Uterus (tissue), 4 donors: ENCODE results near the gene EDAR. TPM values are rescaled to one million over a fixed set of nuclear protein-coding genes. Genes with fewer than 3 reads are reported as not detected.

Source experiments
- DNase-seq, 2 donors: peaks; one replicate each; pipeline ENCODE4 v3.0.0-alpha.2; 2019 to 2020
- H3K27ac ChIP-seq, 2 donors: fragments of 200-600 bp; sonication (generic); 1 replicate in 1 of 2; 2 replicates in 1 of 2; pipeline ENCODE4 v1.5.1; 2016 to 2018
- H3K27me3 ChIP-seq, 2 donors: fragments of 200-600 bp; sonication (generic); one replicate each; pipeline ENCODE4 v1.5.1; 2018 to 2019; ENCODE audit warnings: control low read depth in 1 of 2
- H3K36me3 ChIP-seq, 2 donors: fragments of 200-600 bp; sonication (generic); one replicate each; pipeline ENCODE4 v1.5.1; 2019; ENCODE audit warnings: control low read depth in 1 of 2
- H3K4me1 ChIP-seq, 2 donors: fragments of 200-600 bp; sonication (generic); one replicate each; pipeline ENCODE4 v1.5.1; 2018 to 2019; ENCODE audit warnings: control low read depth in 1 of 2
- H3K4me3 ChIP-seq, 2 donors: fragments of 200-600 bp; sonication (generic); 1 replicate in 1 of 2; 2 replicates in 1 of 2; pipeline ENCODE4 v1.5.1; 2018 to 2019; ENCODE audit warnings: mild to moderate bottlenecking in 1 of 2
- H3K9me3 ChIP-seq, 2 donors: fragments of 200-600 bp; sonication (generic); one replicate each; pipeline ENCODE4 v1.5.1; 2019; ENCODE audit warnings: control low read depth in 1 of 2
- POLR2A ChIP-seq, 2 donors: fragments of 450-650 bp; IDR thresholded peaks; one replicate each; pipeline ENCODE4 v1.6.1; 2016; ENCODE audit warnings: antibody characterized with exemption in 2 of 2, mild to moderate bottlenecking in 1 of 2, moderate library complexity in 1 of 2
- intact Hi-C: fragments of 100-400 bp; cut with DNase I; formaldehyde crosslinking; loops from one replicate; pipeline ENCODE4 v1.15.1; 2023; ENCODE audit warnings: low total_unique reads
- total RNA-seq, 4 donors: library from RNA; depleted of rRNA in 3 of 4; stranded (reverse); fragments of >200 nt in 3 of 4; gene quantifications; one replicate each; pipeline versions ENCODE4 v1.1.0 to v1.2.4, GENCODE V29; 2014 to 2023
- TF ChIP-seq, protein P1 (sequence below), 4 experiments: fragments of 200-600 bp in 2 of 4; fragments of 450-650 bp in 2 of 4; sonication (generic) in 2 of 4; IDR thresholded peaks; one replicate each; pipeline ENCODE4 v1.5.1; 2016 to 2019; ENCODE audit warnings: antibody characterized with exemption in 4 of 4, mild to moderate bottlenecking in 2 of 4, moderate library complexity in 1 of 4
- donor health status: DM: yes; HTN: yes; CAD: no.

Gene EDAR
- total RNA-seq, 4 donors from 2014 or later = 0.62 TPM; not detected in 3

- intact Hi-C loops = no loop called here
- no peaks in the 10 kb centered on the region for H3K27me3 ChIP-seq
- no peak for TF ChIP-seq POLR2A (IDR thresholded peaks at IDR 0.05)
- TF ChIP-seq, protein P1, sequence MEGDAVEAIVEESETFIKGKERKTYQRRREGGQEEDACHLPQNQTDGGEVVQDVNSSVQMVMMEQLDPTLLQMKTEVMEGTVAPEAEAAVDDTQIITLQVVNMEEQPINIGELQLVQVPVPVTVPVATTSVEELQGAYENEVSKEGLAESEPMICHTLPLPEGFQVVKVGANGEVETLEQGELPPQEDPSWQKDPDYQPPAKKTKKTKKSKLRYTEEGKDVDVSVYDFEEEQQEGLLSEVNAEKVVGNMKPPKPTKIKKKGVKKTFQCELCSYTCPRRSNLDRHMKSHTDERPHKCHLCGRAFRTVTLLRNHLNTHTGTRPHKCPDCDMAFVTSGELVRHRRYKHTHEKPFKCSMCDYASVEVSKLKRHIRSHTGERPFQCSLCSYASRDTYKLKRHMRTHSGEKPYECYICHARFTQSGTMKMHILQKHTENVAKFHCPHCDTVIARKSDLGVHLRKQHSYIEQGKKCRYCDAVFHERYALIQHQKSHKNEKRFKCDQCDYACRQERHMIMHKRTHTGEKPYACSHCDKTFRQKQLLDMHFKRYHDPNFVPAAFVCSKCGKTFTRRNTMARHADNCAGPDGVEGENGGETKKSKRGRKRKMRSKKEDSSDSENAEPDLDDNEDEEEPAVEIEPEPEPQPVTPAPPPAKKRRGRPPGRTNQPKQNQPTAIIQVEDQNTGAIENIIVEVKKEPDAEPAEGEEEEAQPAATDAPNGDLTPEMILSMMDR (IDR thresholded peaks at IDR 0.05) = no peak
These were observed 28.0 kb upstream of the EDAR start for GRCh38 chr2:109017017-109017416.

GRCh38 chr2:109016376-109016775 lies 27.4 kb upstream of the EDAR start:
- H3K36me3 ChIP-seq = no peaks in the 10 kb centered on the region
- no peak overlapping the region for H3K4me3 ChIP-seq
- H3K9me3 ChIP-seq = no peaks in the 10 kb centered on the region
- TF ChIP-seq, protein P1 (IDR thresholded peaks at IDR 0.05) = no peak
- TF ChIP-seq POLR2A (IDR thresholded peaks at IDR 0.05) = no peak
- no peaks in the 10 kb centered on the region for H3K27me3 ChIP-seq
- H3K4me1 ChIP-seq = no peaks in the 10 kb centered on the region
- intact Hi-C loops = no loop called here
- DNase-seq = no peak
- no peak overlapping the region for H3K27ac ChIP-seq

More at GRCh38 chr2:109017017-109017416, 28.0 kb upstream of the EDAR start:
- DNase-seq = no peak
- Histone ChIP-seq H3K9me3 (no peaks in the 10 kb centered on the region), H3K27ac (no peak overlapping the region), H3K4me1 (no peaks in the 10 kb centered on the region), H3K36me3 (no peaks in the 10 kb centered on the region), H3K4me3 (no peak overlapping the region)

DNA sequence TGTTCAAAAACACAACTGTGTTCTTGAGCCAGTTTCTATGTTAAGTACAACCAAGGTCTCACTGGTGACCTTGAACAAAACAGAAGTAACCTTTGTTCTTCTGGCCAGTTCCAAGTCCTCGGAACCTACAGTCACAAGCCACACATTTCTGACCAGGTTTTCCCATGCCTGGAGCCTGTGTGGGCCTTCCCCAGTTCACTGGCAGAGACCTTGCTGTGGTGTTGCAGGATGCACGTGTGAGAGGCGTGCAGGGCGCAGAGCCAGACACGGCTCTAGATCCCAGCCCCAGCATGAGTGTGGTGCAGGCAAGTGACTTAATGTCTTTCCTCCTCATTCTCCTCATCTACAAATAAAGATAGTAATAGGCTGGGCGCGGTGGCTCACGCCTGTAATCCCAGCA lies 25.5 kb upstream of the EDAR start:
- intact Hi-C loops = no loop called here
- TF ChIP-seq, protein P1 (IDR thresholded peaks at IDR 0.05) = no peak
- no peak for TF ChIP-seq POLR2A (IDR thresholded peaks at IDR 0.05)
- no peaks in the 10 kb centered on the region for H3K4me1 ChIP-seq
- no peak overlapping the region for H3K4me3 ChIP-seq
- H3K27ac ChIP-seq = no peak overlapping the region
- no peaks in the 10 kb centered on the region for H3K36me3 ChIP-seq
- no peak for DNase-seq
- H3K9me3 ChIP-seq = no peaks in the 10 kb centered on the region
- no peaks in the 10 kb centered on the region for H3K27me3 ChIP-seq

DNA sequence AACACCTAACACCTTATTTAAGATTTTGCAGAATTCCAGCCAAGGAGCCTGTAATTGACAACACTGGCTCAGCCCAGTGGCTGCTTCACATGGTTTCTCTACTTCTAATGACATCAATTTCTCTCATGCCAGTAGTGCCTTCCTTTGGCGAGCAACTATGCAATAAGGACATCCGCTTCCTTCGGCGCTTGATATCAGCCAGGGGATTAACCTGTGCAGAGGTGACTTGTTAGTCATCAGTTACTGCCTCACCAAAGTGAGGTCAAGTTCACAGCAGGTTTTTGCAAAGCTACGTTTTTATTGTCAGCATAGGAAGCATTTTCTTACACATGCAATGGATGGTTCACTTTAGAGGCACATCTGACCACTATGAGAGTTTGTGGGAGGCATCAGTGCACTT lies 24.0 kb upstream of the EDAR start:
- DNase-seq = no peak
- H3K36me3 ChIP-seq = no peaks in the 10 kb centered on the region
- no peaks in the 10 kb centered on the region for H3K4me1 ChIP-seq
- no peak overlapping the region for H3K4me3 ChIP-seq
- intact Hi-C loops = no loop called here
- no peaks in the 10 kb centered on the region for H3K27me3 ChIP-seq
- no peak for TF ChIP-seq POLR2A (IDR thresholded peaks at IDR 0.05)
- TF ChIP-seq, protein P1 (IDR thresholded peaks at IDR 0.05) = no peak
- H3K27ac ChIP-seq = no peak overlapping the region
- H3K9me3 ChIP-seq = no peaks in the 10 kb centered on the region

GRCh38 chr2:109009920-109010610 lies 21.0 kb upstream of the EDAR start:
- H3K4me3 ChIP-seq = no peak overlapping the region
- H3K36me3 ChIP-seq = no peaks in the 10 kb centered on the region
- H3K9me3 ChIP-seq = no peaks in the 10 kb centered on the region
- H3K27me3 ChIP-seq = no peaks in the 10 kb centered on the region
- H3K27ac ChIP-seq = no peak overlapping the region
- intact Hi-C loops = no loop called here
- H3K4me1 ChIP-seq = no peaks in the 10 kb centered on the region
- DNase-seq = no peak
- TF ChIP-seq, protein P1 (IDR thresholded peaks at IDR 0.05) = no peak
